Stomach (tissue), 4 donors: ENCODE data around the gene CCDC102B.

Experiments used
- EP300 ChIP-seq: sonication (generic); formaldehyde crosslinking; IDR thresholded peaks from one replicate; pipeline ENCODE4 v1.6.1; 2017; ENCODE audit warnings: antibody characterized with exemption
- POLR2A ChIP-seq, 4 donors: fragments of 450-650 bp; IDR thresholded peaks; one replicate each; pipeline ENCODE4 v1.6.1; 2016; ENCODE audit warnings: antibody characterized with exemption in 4 of 4, control low read depth in 2 of 4, mild to moderate bottlenecking in 1 of 4, moderate library complexity in 1 of 4
- TF ChIP-seq, protein P1 (sequence below), 7 experiments: fragments of 450-650 bp in 4 of 7; fragments of 200-600 bp in 3 of 7; sonication (generic) in 3 of 7; IDR thresholded peaks; one replicate each; pipeline ENCODE4 v1.5.1; 2016 to 2019; ENCODE audit warnings: antibody characterized with exemption in 7 of 7, control low read depth in 2 of 7, mild to moderate bottlenecking in 1 of 7

DNA sequence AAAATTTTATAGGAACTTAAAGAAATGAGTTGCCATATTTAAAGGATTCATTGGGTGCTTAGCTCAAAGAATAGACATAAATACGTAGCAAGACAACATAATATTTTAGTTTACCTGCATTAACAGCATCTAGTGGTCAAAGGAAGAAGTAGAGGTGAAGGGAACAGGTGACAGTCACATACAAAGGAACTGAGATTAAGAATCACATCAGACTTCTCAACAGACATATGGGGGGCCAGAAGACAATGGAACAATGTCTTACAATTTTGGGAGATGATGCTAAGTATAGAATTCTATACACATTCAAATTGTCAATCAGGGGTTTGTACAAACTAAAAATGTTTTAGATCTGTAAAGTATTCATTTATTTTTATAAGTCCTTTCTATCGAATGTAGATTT, 38.6 kb upstream of the CCDC102B start:
- no peak for TF ChIP-seq POLR2A (IDR thresholded peaks at IDR 0.05)
- TF ChIP-seq EP300, result no peak
- TF ChIP-seq, protein P1, sequence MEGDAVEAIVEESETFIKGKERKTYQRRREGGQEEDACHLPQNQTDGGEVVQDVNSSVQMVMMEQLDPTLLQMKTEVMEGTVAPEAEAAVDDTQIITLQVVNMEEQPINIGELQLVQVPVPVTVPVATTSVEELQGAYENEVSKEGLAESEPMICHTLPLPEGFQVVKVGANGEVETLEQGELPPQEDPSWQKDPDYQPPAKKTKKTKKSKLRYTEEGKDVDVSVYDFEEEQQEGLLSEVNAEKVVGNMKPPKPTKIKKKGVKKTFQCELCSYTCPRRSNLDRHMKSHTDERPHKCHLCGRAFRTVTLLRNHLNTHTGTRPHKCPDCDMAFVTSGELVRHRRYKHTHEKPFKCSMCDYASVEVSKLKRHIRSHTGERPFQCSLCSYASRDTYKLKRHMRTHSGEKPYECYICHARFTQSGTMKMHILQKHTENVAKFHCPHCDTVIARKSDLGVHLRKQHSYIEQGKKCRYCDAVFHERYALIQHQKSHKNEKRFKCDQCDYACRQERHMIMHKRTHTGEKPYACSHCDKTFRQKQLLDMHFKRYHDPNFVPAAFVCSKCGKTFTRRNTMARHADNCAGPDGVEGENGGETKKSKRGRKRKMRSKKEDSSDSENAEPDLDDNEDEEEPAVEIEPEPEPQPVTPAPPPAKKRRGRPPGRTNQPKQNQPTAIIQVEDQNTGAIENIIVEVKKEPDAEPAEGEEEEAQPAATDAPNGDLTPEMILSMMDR (IDR thresholded peaks at IDR 0.05), result no peak
